Heart right ventricle (tissue), 16 donors: ENCODE data around the gene CCDC138. TPM values are rescaled to one million over a fixed set of nuclear protein-coding genes. Genes with fewer than 3 reads are reported as not detected.

Experiments used
- ATAC-seq, 8 donors: fragments of 200-7000 bp; cut with Tn5 transposase; one replicate each; pipeline ENCODE4 v1.9.1; 2020; ENCODE audit warnings: mild to moderate bottlenecking in 8 of 8, moderate library complexity in 8 of 8, moderate number of reproducible peaks in 1 of 8
- DNase-seq, 2 donors: peaks; one replicate each; pipeline ENCODE4 v3.0.0-alpha.2; 2020
- H3K27ac ChIP-seq, 10 donors: fragments of 200-600 bp; sonication (generic) in 2 of 10; one replicate each; pipeline versions ENCODE4 v1.5.0 to v1.8.0; 2020 to 2022; ENCODE audit warnings: mild to moderate bottlenecking in 3 of 10
- H3K27me3 ChIP-seq, 7 donors: fragments of 200-600 bp; one replicate each; pipeline ENCODE4 v1.8.0; 2021 to 2022; ENCODE audit warnings: mild to moderate bottlenecking in 2 of 7
- H3K36me3 ChIP-seq, 9 donors: fragments of 200-600 bp; sonication (generic) in 1 of 9; one replicate each; pipeline versions ENCODE4 v1.5.0 to v1.8.0; 2020 to 2022; ENCODE audit warnings: mild to moderate bottlenecking in 2 of 9
- H3K4me1 ChIP-seq, 9 donors: fragments of 200-600 bp; sonication (generic) in 1 of 9; one replicate each; pipeline versions ENCODE4 v1.5.0 to v1.8.0; 2020 to 2022; ENCODE audit warnings: mild to moderate bottlenecking in 4 of 9
- H3K4me3 ChIP-seq, 10 donors: fragments of 200-600 bp; sonication (generic) in 2 of 10; one replicate each; pipeline versions ENCODE4 v1.5.0 to v1.8.0; 2020 to 2022; ENCODE audit warnings: mild to moderate bottlenecking in 7 of 10, moderate library complexity in 2 of 10
- H3K9me3 ChIP-seq, 11 donors: fragments of 200-600 bp in 10 of 11; sonication (generic) in 2 of 11; one replicate each; pipeline versions ENCODE4 v1.5.0 to v1.8.0; 2013 to 2022; ENCODE audit warnings: mild to moderate bottlenecking in 2 of 11, control low read depth in 1 of 11, moderate library complexity in 1 of 11
- WGBS, 2 donors: extraction: QIAGEN DNeasy Blood & Tissue Kit; methylation state at CpG; one replicate each; pipeline ENCODE4 v1.1.7; 2013; ENCODE audit warnings: inconsistent platforms in 1 of 2; 5-methylcytosine and 5-hydroxymethylcytosine counted together
- intact Hi-C, 10 donors: fragments of 100-400 bp; cut with DNase I; formaldehyde crosslinking; loops; one replicate each; pipeline versions ENCODE4 v1.11.1 to v1.14.2; 2022
- polyA plus RNA-seq, 2 donors: library from polyadenylated mRNA; stranded (reverse); fragments of 200-250 nt; gene quantifications; one replicate each; pipeline ENCODE4 v1.2.3, GENCODE V29; 2013
- total RNA-seq, 10 donors: library from RNA; stranded (reverse); fragmentation: NEBNext Ultra II Directional in 3 of 10; extraction: Animal tissue kit (Norgen Biotek cat#: 25700) in 3 of 10; gene quantifications; one replicate each; pipeline versions ENCODE4 v1.2.1 to v1.2.4, GENCODE V29; 2021 to 2023
- TF ChIP-seq, protein P1 (sequence below), 9 donors: fragments of 200-600 bp; sonication (generic) in 2 of 9; IDR thresholded peaks; one replicate each; pipeline versions ENCODE4 v1.5.0 to v1.8.0; 2021 to 2022; ENCODE audit warnings: antibody characterized with exemption in 9 of 9, mild to moderate bottlenecking in 5 of 9, moderate library complexity in 1 of 9
- donor health status: Arrhythmogenic right ventricular cardiomyopathy.
- donor health status: ischemic (EF 13 %, LVEDD 7.1; RV severe dilation, severe dysfunction).
- donor health status: healthy with polysubstance abuse.
- donor health status: DM: no; HTN: yes; CAD: no.
- donor health status: DM: no; HTN: no; CAD: no.
- donor health status: ischemic (EF 25% LVEDD 6.9; RV normal size, moderate dysfunction).
- donor health status: ischemic (EF 25% LVEDD 5.7; RV mildly dilated, moderate dysfunction).
- donor health status: healthy.
- donor health status: DM: yes; HTN: yes; CAD: no.
- donor health status: Ischemic cardiomyopathy.
- donor health status: ischemic (EF 35%, LVEDD 5.7; RV mildly dilated, moderate dysfunction).
- donor health status: nonischemic (EF 11% LVEDD 7.7; RV severe dilation, severe dysfunction).
- donor health status: DM: yes; HTN: yes; CAD: no.
- donor health status: PGD.
- donor health status: ischemic (EF 29% LVEDD 5.4; RV normal size, mild dysfunction).
- donor health status: nonischemic (EF 23%, LVEDD 6.1; RV moderate dilation, normal function).

The CCDC138 gene
- total and polyA plus RNA-seq, 12 donors: 0.44 to 1.8 (median 0.99) TPM

DNA sequence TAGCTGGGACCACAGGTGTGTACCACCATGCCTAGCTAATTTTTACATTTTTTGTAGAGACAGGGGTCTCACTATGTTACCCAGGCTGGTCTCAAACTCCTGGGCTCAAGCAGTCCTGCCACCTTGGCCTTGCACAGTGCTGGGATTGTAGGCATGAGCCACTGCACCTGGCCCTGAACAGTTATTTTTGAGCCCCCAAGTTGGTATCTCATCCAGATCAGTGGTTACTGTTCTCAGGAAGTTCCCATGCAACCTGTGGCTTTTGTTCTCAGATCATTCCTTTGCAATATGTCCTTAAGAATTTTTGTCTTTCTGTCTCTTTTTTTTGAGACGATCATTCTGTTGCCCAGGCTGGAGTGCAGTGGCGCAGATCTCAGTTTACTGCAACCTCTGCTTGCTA lies 7.7 kb upstream of the CCDC138 start:
- Histone ChIP-seq H3K4me3 (no peak overlapping the region), H3K27me3 (no peaks in the 10 kb centered on the region), H3K4me1 (peaks cover 0 to 5% (median 0%) of the 10 kb centered on the region in 9 donors), H3K9me3 (no peaks in the 10 kb centered on the region), H3K27ac (no peak overlapping the region), H3K36me3 (peaks cover 0 to 100% (median 48%) of the 10 kb centered on the region in 9 donors)
- TF ChIP-seq, protein P1, sequence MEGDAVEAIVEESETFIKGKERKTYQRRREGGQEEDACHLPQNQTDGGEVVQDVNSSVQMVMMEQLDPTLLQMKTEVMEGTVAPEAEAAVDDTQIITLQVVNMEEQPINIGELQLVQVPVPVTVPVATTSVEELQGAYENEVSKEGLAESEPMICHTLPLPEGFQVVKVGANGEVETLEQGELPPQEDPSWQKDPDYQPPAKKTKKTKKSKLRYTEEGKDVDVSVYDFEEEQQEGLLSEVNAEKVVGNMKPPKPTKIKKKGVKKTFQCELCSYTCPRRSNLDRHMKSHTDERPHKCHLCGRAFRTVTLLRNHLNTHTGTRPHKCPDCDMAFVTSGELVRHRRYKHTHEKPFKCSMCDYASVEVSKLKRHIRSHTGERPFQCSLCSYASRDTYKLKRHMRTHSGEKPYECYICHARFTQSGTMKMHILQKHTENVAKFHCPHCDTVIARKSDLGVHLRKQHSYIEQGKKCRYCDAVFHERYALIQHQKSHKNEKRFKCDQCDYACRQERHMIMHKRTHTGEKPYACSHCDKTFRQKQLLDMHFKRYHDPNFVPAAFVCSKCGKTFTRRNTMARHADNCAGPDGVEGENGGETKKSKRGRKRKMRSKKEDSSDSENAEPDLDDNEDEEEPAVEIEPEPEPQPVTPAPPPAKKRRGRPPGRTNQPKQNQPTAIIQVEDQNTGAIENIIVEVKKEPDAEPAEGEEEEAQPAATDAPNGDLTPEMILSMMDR (IDR thresholded peaks at IDR 0.05): no peak
- intact Hi-C loops: no loop called here
- 65 to 88% methylated on average over 2 of the region's 2 CpGs for WGBS, 2 donors
- no peak for ATAC-seq
- DNase-seq: no peak

DNA sequence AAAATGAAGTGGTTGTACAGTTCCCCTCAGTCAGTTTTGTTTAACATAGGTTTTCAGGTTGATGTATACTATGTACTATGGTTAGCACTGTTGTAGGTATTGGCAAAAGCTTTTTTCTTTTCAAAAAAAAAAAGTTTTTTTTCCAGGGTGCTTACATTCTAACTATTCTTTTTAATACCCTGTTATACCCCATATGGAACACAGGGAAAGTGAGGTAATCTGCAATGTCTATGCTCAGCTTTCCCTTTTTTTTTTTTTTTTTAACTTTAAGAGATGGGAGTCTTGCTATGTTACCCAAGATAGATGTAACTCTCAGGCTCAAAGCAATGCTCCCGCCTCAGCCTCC lies 590 bp upstream of the CCDC138 start:
- Histone ChIP-seq H3K4me3 (peak overlapping the region; percentile 56 to 80 (median 74)), H3K27ac (peak overlapping the region in 9 of 10 donors; percentile 55 to 83 (median 58)), H3K9me3 (no peaks in the 10 kb centered on the region), H3K4me1 (peaks cover 0 to 19% (median 10%) of the 10 kb centered on the region in 9 donors), H3K36me3 (peaks cover 0 to 54% (median 25%) of the 10 kb centered on the region in 9 donors), H3K27me3 (no peaks in the 10 kb centered on the region)
- intact Hi-C loops: no loop called here
- peak in 1 of 8 donors; percentile 6 for ATAC-seq
- no peak for DNase-seq
- 0% methylated on average over 1 of the region's 1 CpG for WGBS, 2 donors
- TF ChIP-seq, protein P1 (IDR thresholded peaks at IDR 0.05): no peak

DNA sequence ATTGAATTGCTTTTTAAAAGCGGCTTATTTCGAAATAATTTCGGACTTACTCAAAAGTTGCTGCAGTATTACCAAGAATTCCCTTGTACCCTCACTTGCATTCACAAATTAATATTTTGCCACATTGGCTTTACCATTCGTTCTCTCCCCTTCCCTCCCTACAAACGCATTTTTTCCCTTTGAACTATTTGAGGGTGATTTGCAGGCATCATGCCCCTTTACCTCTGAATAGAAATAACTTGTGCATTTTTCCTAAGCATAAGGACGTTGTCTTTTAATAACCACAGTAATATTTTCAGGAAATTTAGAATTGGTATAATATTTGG lies 608 bp downstream of the CCDC138 start:
- WGBS, 2 donors: 5 to 8% methylated on average over 6 of the region's 6 CpGs
- H3K36me3 ChIP-seq: peaks cover 0 to 51% (median 23%) of the 10 kb centered on the region in 9 donors

DNA sequence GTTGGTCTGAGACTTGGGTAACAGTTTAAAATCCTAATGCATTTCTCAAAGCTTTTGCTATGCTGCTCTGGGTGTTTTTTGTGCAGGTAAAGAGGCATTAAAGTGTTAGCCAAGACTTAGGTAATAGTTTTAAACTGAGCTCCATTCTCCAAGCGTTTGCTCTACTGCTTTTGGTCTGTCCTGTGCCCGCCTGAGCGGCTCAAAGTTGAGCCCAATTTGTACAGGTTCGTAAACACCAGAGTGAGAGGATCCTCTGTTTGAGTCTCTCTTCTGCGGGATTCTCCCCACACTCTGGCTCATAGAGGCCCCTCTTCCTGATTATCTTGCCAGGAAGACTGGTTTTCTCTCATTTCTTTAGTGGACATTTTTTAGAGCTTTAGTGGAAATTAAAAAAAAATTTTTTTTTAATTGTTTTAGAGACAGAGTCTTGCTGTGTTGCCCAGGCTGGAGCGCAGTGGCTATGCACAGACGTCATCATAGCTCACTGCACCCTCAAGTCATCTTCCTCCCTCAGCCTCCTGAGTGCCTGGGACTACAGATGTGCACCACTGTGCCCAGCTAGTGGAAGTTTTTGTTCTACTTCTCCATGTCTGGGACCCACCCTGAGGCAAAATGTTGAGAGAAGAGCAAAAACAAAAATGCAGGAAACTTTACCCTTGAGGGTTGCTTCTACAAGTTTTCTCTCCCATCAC lies 16.6 kb downstream of the CCDC138 start:
- Histone ChIP-seq H3K9me3 (no peaks in the 10 kb centered on the region), H3K4me1 (no peaks in the 10 kb centered on the region), H3K27ac (no peak overlapping the region), H3K27me3 (no peaks in the 10 kb centered on the region), H3K4me3 (no peak overlapping the region), H3K36me3 (peaks cover 0 to 51% (median 0%) of the 10 kb centered on the region in 9 donors)
- no peak for DNase-seq
- TF ChIP-seq, protein P1 (IDR thresholded peaks at IDR 0.05): no peak
- intact Hi-C loops: no loop called here
- ATAC-seq: no peak
- WGBS, 2 donors: 95 to 97% methylated on average over 7 of the region's 7 CpGs

More for the DNA sequence above, 608 bp downstream of the CCDC138 start:
- Histone ChIP-seq H3K27ac (peak overlapping the region in 5 of 10 donors; percentile 58 to 83 (median 76)), H3K4me1 (peaks cover 0 to 19% (median 10%) of the 10 kb centered on the region in 9 donors), H3K27me3 (no peaks in the 10 kb centered on the region), H3K9me3 (no peaks in the 10 kb centered on the region), H3K4me3 (peak overlapping the region; percentile 56 to 80 (median 74))
- ATAC-seq (no peak), DNase-seq (no peak)
- intact Hi-C loops: no loop called here
- TF ChIP-seq, protein P1 (IDR thresholded peaks at IDR 0.05): no peak
